HG03196 (cell line): ENCODE results near the gene CALR3.
"Not testable (repeated sequence)": the region's sequence is repeated elsewhere in the genome, so short reads cannot be mapped to it uniquely, and the experiment has no call there.

ENCODE experiments used
- ATAC-seq: cut with Tn5 transposase; IDR thresholded peaks from one replicate; pipeline ENCODE4 v1.9.1; 2021; ENCODE audit not compliant: unreplicated experiment

Gene CALR3

GRCh38 chr19:16495982-16496612, at the start of gene CALR3, which contains the start of gene C19orf44:
Gene CALR3 (minus strand): TSS chr19:16496167. CDS start chr19:16496129, 38 bp downstream.
Gene C19orf44 (plus strand): TSS chr19:16496394. CDS start chr19:16500793, 4,399 bp downstream.
- peak; percentile 96 for ATAC-seq

GRCh38 chr19:16544473-16545231, 48.7 kb upstream of the CALR3 start:
- ATAC-seq, result no peak

- ATAC-seq, result not testable (repeated sequence)
Observed at GRCh38 chr19:16543734-16544133, 47.8 kb upstream of the CALR3 start.

- ATAC-seq, result peak; percentile 1
Observed at GRCh38 chr19:16542910-16543472, 47.0 kb upstream of the CALR3 start.

GRCh38 chr19:16542045-16542909, 46.3 kb upstream of the CALR3 start, which contains the start of gene CHERP:
Gene CHERP (minus strand): TSS chr19:16542437. CDS start chr19:16542378, 59 bp downstream.
- peak; percentile 78 for ATAC-seq

GRCh38 chr19:16541526-16542044, 45.6 kb upstream of the CALR3 start:
- peak; percentile 7 for ATAC-seq

GRCh38 chr19:16540948-16541347, 45.0 kb upstream of the CALR3 start:
- no peak for ATAC-seq

- no peak for ATAC-seq
Observed at GRCh38 chr19:16537111-16537510, 41.1 kb upstream of the CALR3 start.

GRCh38 chr19:16536130-16536529, 40.2 kb upstream of the CALR3 start:
- no peak for ATAC-seq

GRCh38 chr19:16535381-16535780, 39.4 kb upstream of the CALR3 start:
- ATAC-seq, result no peak

- ATAC-seq, result no peak
Observed at GRCh38 chr19:16532440-16533234, 36.7 kb upstream of the CALR3 start.

- no peak for ATAC-seq
Observed at GRCh38 chr19:16531380-16531669, 35.4 kb upstream of the CALR3 start.

- ATAC-seq, result no peak
Observed at GRCh38 chr19:16530540-16531379, 34.8 kb upstream of the CALR3 start.

GRCh38 chr19:16529466-16530144, 33.6 kb upstream of the CALR3 start:
- ATAC-seq, result no peak

- no peak for ATAC-seq
Observed at GRCh38 chr19:16527971-16528521, 32.1 kb upstream of the CALR3 start.

GRCh38 chr19:16527334-16527935, 31.5 kb upstream of the CALR3 start:
- no peak for ATAC-seq

- no peak for ATAC-seq
Observed at GRCh38 chr19:16525751-16526481, 29.9 kb upstream of the CALR3 start.
